H1 (cell line): ENCODE data around the gene RFTN2. TPM values are rescaled to one million over a fixed set of nuclear protein-coding genes. Genes with fewer than 3 reads are reported as not detected.

Experiments used
- RFX5 ChIP-seq: IDR thresholded peaks from 2 replicates; pipeline ENCODE4 v1.6.1; 2011; ENCODE audit warnings: low read depth, low read length, improper control_type of control experiment, borderline replicate concordance
- TAF1 ChIP-seq: IDR thresholded peaks from 2 replicates; pipeline ENCODE4 v1.6.1; 2011; ENCODE audit warnings: mild to moderate bottlenecking, low read depth, low read length
- polyA plus RNA-seq, 7 experiments: library from polyadenylated mRNA; depleted of rRNA in 3 of 7; stranded (reverse) in 5 of 7; unstranded in 2 of 7; fragments of >200 nt in 5 of 7; fragments of 200-250 nt in 2 of 7; gene quantifications; 1 replicate in 5 of 7; 2 replicates in 1 of 7; 4 replicates in 1 of 7; pipeline versions ENCODE4 v1.2.1 to v1.2.3, GENCODE V29; 2011 to 2013; ENCODE audit warnings: missing spikeins in 2 of 7, mixed read lengths in 2 of 7
- total RNA-seq: library from RNA; stranded (reverse); fragmentation: NEBNext Ultra II Directional; extraction: Animal tissue kit (Norgen Biotek cat#: 25700); gene quantifications from 2 replicates; pipeline ENCODE4 v1.2.1, GENCODE V29; 2021
- TF ChIP-seq, protein P1 (sequence below): IDR thresholded peaks from 2 replicates; pipeline ENCODE4 v1.6.1; 2012; ENCODE audit warnings: inconsistent platforms

Gene RFTN2
- total and polyA plus RNA-seq, 2 of the 8 experiments (the other 6 are each of a cell fraction or from before 2014, with no cell fraction given), result 2.3 to 2.4 TPM

DNA sequence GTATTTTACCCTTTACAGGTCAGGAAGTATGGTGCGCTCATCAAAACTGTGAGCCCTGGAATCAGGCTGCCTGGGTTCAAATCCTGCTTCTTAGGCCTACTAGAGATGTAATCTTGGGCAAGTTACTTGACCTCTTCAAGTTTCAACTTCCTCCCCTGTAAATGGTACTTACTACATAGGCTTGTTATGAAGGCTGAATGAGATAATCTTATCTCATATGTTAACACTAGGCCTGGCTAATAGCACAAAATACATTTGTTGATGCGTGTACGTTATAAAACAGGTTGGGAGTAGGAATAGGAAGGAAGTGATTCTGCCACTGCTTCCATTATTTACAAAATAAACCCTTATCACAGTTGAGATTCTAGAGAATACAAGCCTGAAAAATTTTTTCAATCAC is 1.7 kb upstream of the RFTN2 start (continued):
- no peak for TF ChIP-seq TAF1
- TF ChIP-seq, protein P1, sequence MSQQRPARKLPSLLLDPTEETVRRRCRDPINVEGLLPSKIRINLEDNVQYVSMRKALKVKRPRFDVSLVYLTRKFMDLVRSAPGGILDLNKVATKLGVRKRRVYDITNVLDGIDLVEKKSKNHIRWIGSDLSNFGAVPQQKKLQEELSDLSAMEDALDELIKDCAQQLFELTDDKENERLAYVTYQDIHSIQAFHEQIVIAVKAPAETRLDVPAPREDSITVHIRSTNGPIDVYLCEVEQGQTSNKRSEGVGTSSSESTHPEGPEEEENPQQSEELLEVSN, result no peak
- TF ChIP-seq RFX5, result no peak
